HG03196 (cell line): Measurements from ENCODE around the gene SSR2.
A peak's percentile ranks its signal among the peaks of the same experiment; 100 is the strongest.

Experiments
- ATAC-seq: cut with Tn5 transposase; IDR thresholded peaks from one replicate; pipeline ENCODE4 v1.9.1; 2021; ENCODE audit not compliant: unreplicated experiment

Gene SSR2

GRCh38 chr1:156020293-156021092 is at the start of gene SSR2:
SSR2 (minus strand) TSS chr1:156020951; CDS start chr1:156020167, 784 bp downstream.
- ATAC-seq: peak; percentile 94

- no peak for ATAC-seq
These were observed 49.8 kb upstream of the SSR2 start for GRCh38 chr1:156070548-156070947.

GRCh38 chr1:156069490-156070455 is 49.0 kb upstream of the SSR2 start:
- ATAC-seq: no peak

GRCh38 chr1:156067262-156067661 is 46.5 kb upstream of the SSR2 start:
- ATAC-seq: no peak

- no peak for ATAC-seq
These were observed 45.1 kb upstream of the SSR2 start for GRCh38 chr1:156065871-156066270.

GRCh38 chr1:156065212-156065611 is 44.5 kb upstream of the SSR2 start:
- ATAC-seq: no peak

- ATAC-seq: no peak
These were observed 43.9 kb upstream of the SSR2 start for GRCh38 chr1:156064615-156065014.

GRCh38 chr1:156063997-156064285 is 43.2 kb upstream of the SSR2 start:
- ATAC-seq: no peak

- ATAC-seq: no peak
These were observed 41.4 kb upstream of the SSR2 start for GRCh38 chr1:156062189-156062588.

- no peak for ATAC-seq
These were observed 40.3 kb upstream of the SSR2 start, which contains the start of gene RAB25 for GRCh38 chr1:156060937-156061636. RAB25 (plus strand) TSS chr1:156061160; CDS start chr1:156061401, 241 bp downstream.

GRCh38 chr1:156056326-156056849 is 35.6 kb upstream of the SSR2 start:
- ATAC-seq: no peak

GRCh38 chr1:156055281-156056048 is 34.7 kb upstream of the SSR2 start:
- no peak for ATAC-seq

GRCh38 chr1:156054500-156055280 is 33.9 kb upstream of the SSR2 start, which contains the start of gene LAMTOR2:
LAMTOR2 (plus strand) TSS chr1:156054782; CDS start chr1:156054890, 108 bp downstream.
- peak; percentile 77 for ATAC-seq

- ATAC-seq: peak; percentile 47
These were observed 33.2 kb upstream of the SSR2 start, which contains the start of gene UBQLN4 for GRCh38 chr1:156053768-156054499. UBQLN4 (minus strand) TSS chr1:156053798; CDS start chr1:156053701, 97 bp downstream.

- no peak for ATAC-seq
These were observed 32.4 kb upstream of the SSR2 start for GRCh38 chr1:156052862-156053767.

- no peak for ATAC-seq
These were observed 30.4 kb upstream of the SSR2 start for GRCh38 chr1:156051011-156051725.

- no peak for ATAC-seq
These were observed 29.6 kb upstream of the SSR2 start for GRCh38 chr1:156050376-156050775.
